ENCODE measurements around the gene PTMA. TPM values are rescaled to one million over a fixed set of nuclear protein-coding genes. Genes with fewer than 3 reads are reported as not detected.
"Not testable (repeated sequence)": the region's sequence is repeated elsewhere in the genome, so short reads cannot be mapped to it uniquely, and the experiment has no call there.

The PTMA gene
- total RNA-seq = 256 TPM
- long read RNA-seq, transcript PTMA-206 (5 exons, 863 nt) = minor isoform, 11 of 292 reads
- long read RNA-seq, transcript PTMA-201 (5 exons, 1,212 nt) = minor isoform, 23 of 292 reads
- long read RNA-seq, transcript PTMA-202 (5 exons, 1,221 nt) = major isoform, 207 of 292 reads
- long read RNA-seq, partial matches to known transcripts = 30 of 292 reads
- long read RNA-seq, other reads (novel, unspliced or antisense) = 17 of 292 reads

- intact Hi-C loops (cut with DNase I) = loop anchor here (1.0 to 5.0 kb wide), 4 partner anchors 42 to 74 kb away; partner anchors contain the start of gene PDE6D
Measured at GRCh38 chr2:231707927-231708772, at the start of gene PTMA. PTMA (plus strand) TSS chr2:231708525; CDS start chr2:231708707, 182 bp downstream.

GRCh38 chr2:231660073-231660472 is 48.3 kb upstream of the PTMA start:
- intact Hi-C loops (cut with DNase I); DNase-seq (ENCODE audit: low spot score): not testable (repeated sequence)

More at GRCh38 chr2:231707927-231708772, at the start of gene PTMA:
- DNase-seq (ENCODE audit: low spot score) = peak; percentile 100

- no peak for DNase-seq (ENCODE audit: low spot score)
- intact Hi-C loops (cut with DNase I) = no loop called here
Measured at GRCh38 chr2:231660860-231661259, 47.5 kb upstream of the PTMA start.

- intact Hi-C loops (cut with DNase I) = loop anchor here (1.0 kb wide), 2 partner anchors 19 to 46 kb away; no protein-coding TSS in a partner anchor
- DNase-seq (ENCODE audit: low spot score) = no peak
Measured at GRCh38 chr2:231661422-231662027, 46.8 kb upstream of the PTMA start.

GRCh38 chr2:231662028-231662810 is 46.1 kb upstream of the PTMA start:
- intact Hi-C loops (cut with DNase I) = loop anchor here (1.0 kb wide), 2 partner anchors 20 to 45 kb away; no protein-coding TSS in a partner anchor
- peak; percentile 99 for DNase-seq (ENCODE audit: low spot score)

GRCh38 chr2:231662811-231663457 is 45.4 kb upstream of the PTMA start:
- no peak for DNase-seq (ENCODE audit: low spot score)

GRCh38 chr2:231663458-231664212 is 44.7 kb upstream of the PTMA start:
- intact Hi-C loops (cut with DNase I) = no loop called here
- no peak for DNase-seq (ENCODE audit: low spot score)

More at GRCh38 chr2:231662811-231663457, 45.4 kb upstream of the PTMA start:
- intact Hi-C loops (cut with DNase I) = loop anchor here (1.0 kb wide), 2 partner anchors 21 to 44 kb away; no protein-coding TSS in a partner anchor

GRCh38 chr2:231664727-231665126 is 43.6 kb upstream of the PTMA start:
- no peak for DNase-seq (ENCODE audit: low spot score)
- intact Hi-C loops (cut with DNase I) = no loop called here

- intact Hi-C loops (cut with DNase I) = loop anchor here (1.0 kb wide), 3 partner anchors 23 to 52 kb away; partner anchors contain the start of gene PTMA
- no peak for DNase-seq (ENCODE audit: low spot score)
Measured at GRCh38 chr2:231665245-231666170, 42.8 kb upstream of the PTMA start.

GRCh38 chr2:231666171-231667095 is 41.9 kb upstream of the PTMA start:
- peak; percentile 95 for DNase-seq (ENCODE audit: low spot score)
- intact Hi-C loops (cut with DNase I) = loop anchor here (1.0 kb wide), 3 partner anchors 24 to 53 kb away; partner anchors contain the start of gene PTMA

GRCh38 chr2:231667096-231667427 is 41.3 kb upstream of the PTMA start:
- DNase-seq (ENCODE audit: low spot score) = no peak
- intact Hi-C loops (cut with DNase I) = no loop called here

GRCh38 chr2:231667496-231667895 is 40.8 kb upstream of the PTMA start:
- intact Hi-C loops (cut with DNase I) = no loop called here
- no peak for DNase-seq (ENCODE audit: low spot score)

GRCh38 chr2:231668981-231669380 is 39.3 kb upstream of the PTMA start:
- no peak for DNase-seq (ENCODE audit: low spot score)
- intact Hi-C loops (cut with DNase I) = no loop called here

- intact Hi-C loops (cut with DNase I) = no loop called here
- DNase-seq (ENCODE audit: low spot score) = no peak
Measured at GRCh38 chr2:231671270-231672050, 36.9 kb upstream of the PTMA start.

- no peak for DNase-seq (ENCODE audit: low spot score)
- intact Hi-C loops (cut with DNase I) = no loop called here
Measured at GRCh38 chr2:231672617-231673347, 35.5 kb upstream of the PTMA start.
